ENCODE results near the gene ACTL8. TPM values are rescaled to one million over a fixed set of nuclear protein-coding genes. Genes with fewer than 3 reads are reported as not detected.

ACTL8 gene
- total RNA-seq, result not detected

- ATAC-seq, result no peak
- no peak for DNase-seq (ENCODE audit: low spot score)
- intact Hi-C loops (cut with DNase I), result loop anchor here (10.0 kb wide), 1 partner anchor 590 kb away; no protein-coding TSS in a partner anchor
These were observed at the start of gene ACTL8 for GRCh38 chr1:17755120-17755519. TSS of gene ACTL8 (plus strand) at chr1:17755333. CDS start at chr1:17823009, 67,676 bp downstream.

- intact Hi-C loops (cut with DNase I), result no loop called here
- ATAC-seq (no peak), DNase-seq (ENCODE audit: low spot score) (no peak)
These were observed 48.7 kb upstream of the ACTL8 start for GRCh38 chr1:17706445-17706844.

DNA sequence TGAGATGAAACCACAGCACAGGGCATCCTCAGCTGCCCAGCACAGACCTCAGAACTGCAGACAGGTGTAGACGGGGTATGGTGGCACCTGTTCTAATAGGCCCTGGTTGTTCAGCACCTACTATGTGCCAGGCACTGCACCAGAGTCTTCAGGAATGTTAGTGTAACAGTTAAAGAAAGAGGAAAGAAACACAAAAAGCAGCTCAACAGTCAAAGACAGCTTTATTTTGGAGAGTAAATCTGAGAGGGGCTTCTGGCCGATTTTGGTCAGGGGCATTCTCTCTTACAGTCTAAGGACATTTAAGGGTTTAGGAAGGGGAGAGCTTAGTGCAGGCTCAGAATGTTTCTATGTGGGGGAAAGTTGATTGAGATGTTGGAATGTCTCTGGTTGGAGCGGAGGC lies 45.2 kb upstream of the ACTL8 start:
- intact Hi-C loops (cut with DNase I), result no loop called here

GRCh38 chr1:17710889-17711576 lies 44.1 kb upstream of the ACTL8 start:
- intact Hi-C loops (cut with DNase I), result no loop called here
- DNase-seq (ENCODE audit: low spot score), result no peak
- ATAC-seq, result no peak

More for the DNA sequence above, 45.2 kb upstream of the ACTL8 start:
- DNase-seq (ENCODE audit: low spot score), result no peak
- ATAC-seq, result no peak

DNA sequence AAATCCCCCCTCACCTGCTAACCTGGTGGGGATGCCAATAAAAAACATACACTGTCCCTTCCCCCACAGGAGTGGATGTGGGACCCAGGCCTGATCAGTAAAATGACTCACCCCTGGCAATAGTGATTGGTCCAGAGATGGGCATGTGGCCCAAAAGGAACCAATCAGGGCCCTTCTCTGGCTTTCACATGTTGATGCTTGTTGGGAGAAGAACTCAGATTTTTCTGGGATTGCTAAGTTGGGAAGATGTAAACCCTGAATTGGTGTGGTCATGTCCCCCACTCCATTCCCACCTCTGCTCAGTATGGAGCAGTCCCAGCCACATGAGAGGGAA lies 43.6 kb upstream of the ACTL8 start:
- DNase-seq (ENCODE audit: low spot score) (no peak), ATAC-seq (no peak)

GRCh38 chr1:17711941-17712340 lies 43.2 kb upstream of the ACTL8 start:
- intact Hi-C loops (cut with DNase I), result no loop called here
- ATAC-seq (no peak), DNase-seq (ENCODE audit: low spot score) (no peak)

More for the DNA sequence above, 43.6 kb upstream of the ACTL8 start:
- intact Hi-C loops (cut with DNase I), result no loop called here

DNA sequence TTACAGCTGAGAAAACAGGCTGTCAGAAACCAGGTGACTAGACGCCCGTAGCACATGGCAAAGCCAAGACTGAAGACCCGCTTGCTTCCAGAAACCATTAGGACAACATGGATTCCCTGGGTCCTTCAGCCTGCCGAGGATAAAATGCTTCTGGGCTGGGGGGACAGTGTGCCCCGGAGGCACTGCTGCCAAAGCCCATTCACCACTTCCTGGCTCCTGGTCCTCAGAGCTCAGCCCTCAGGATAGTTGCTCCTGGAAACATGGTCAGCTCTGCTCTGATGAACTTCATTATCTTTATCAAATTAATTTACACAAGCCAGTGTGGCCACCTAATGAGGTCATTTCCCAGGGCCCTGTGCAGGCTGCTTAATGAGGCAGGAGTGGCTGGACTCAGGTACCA lies 41.1 kb upstream of the ACTL8 start:
- DNase-seq (ENCODE audit: low spot score) (no peak), ATAC-seq (no peak)
- intact Hi-C loops (cut with DNase I), result no loop called here

DNA sequence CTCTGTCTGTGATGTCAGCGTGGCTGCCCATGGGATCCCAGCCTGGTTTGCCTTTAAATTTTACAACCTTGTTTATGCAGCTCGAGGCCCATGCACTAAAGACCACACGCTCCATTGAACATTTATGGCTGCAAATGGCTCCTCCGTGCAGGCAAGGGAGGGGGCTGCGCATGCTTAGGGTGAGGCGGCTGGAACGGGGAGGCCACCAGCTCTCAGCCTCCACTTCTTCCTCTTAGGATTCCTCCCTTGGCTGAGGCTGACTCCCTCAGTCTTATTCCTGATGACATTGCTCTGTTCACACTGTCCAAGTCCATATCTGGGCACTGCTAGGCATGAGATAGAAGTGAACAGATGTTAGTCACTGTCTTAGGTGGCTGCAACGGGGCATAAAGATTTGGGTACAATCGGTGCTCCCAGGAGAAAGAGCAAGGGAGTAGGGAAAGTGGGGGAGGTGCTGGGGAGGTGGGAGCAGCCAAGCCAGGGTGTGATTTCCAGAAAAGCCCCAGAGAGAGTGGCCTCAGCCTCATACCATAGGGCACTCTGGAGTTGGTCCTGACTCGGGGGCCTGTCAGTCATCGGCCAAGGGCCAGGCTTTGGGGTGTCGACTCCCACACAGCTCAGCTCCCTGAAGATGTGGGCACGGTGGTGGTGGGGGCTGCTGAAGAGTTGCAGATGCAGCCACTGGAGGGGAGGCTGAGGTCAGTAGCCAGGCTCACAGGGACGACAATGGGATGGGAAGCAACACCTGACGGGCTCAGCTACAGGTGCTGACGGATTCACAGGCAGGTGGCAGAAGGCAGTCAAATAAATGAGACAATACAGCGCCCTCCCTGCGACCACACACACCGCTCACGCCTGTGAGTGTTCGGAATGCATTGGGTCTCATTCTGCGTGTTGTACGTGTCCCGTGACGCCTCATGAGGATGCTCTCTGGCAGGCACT lies 37.3 kb upstream of the ACTL8 start:
- DNase-seq (ENCODE audit: low spot score) (no peak), ATAC-seq (no peak)
- intact Hi-C loops (cut with DNase I), result no loop called here

DNA sequence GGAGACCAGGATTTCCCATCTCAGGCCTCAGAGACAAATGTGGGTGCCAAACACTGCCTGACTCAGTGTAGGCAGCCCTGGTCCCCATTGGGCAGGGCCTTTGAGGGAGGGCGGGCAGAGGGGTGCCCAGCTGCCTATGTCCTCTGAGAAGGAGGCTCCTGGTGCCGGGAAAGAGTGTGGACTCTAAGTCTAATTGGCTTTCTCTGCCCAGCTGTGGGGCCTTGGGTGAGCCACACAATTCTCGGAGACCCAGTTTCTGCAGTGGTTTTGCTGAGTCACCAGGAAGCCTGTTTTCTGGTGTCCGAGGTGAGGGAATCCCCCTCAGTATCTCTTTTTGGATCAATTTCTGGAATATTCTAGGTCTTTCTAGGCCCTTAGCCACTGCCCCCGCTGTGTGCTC lies 35.3 kb upstream of the ACTL8 start:
- intact Hi-C loops (cut with DNase I), result no loop called here
- ATAC-seq, result no peak
- DNase-seq (ENCODE audit: low spot score), result no peak

- ATAC-seq (no peak), DNase-seq (ENCODE audit: low spot score) (no peak)
- intact Hi-C loops (cut with DNase I), result no loop called here
These were observed 33.7 kb upstream of the ACTL8 start for GRCh38 chr1:17721444-17721843.

DNA sequence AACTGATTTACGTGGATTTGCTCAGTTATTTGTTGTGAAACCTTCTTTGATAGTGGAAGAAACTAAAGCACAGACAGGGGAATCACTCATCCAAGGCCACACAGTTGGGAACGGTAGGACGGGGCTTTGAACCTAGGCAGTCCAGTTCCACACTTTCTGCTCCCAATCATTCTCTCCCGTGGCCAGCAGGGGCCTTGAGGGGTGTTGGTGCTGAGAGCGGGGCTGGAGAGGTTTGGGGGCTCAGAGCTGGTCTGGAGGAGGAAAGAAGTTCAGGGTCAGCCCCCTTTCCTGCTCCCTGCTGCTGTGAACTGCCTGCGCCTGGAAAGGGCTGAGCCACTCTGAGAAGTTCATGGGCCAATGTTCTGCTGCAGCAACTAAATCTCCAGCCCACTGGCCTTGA lies 31.4 kb upstream of the ACTL8 start:
- intact Hi-C loops (cut with DNase I), result no loop called here
- DNase-seq (ENCODE audit: low spot score) (no peak), ATAC-seq (no peak)

DNA sequence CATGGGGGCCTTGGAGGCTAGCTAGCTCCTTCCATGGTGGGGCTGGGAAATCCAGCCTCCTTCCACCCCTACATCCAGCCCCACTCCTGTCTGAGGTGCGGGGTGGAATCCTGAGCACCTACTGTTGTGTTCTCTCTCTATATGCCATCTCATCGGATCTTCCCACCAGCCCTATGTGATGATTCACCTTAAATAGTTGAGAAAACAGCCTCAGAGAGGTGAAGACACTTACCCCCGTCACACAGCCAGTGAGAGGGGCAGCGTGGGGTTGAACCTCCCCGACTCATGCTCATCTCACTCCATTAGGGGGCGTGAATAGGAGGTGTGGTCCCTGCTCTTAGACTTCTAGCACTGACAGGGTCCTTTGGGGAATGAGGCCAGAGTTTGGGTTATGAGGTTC lies 31.0 kb upstream of the ACTL8 start:
- ATAC-seq, result no peak
- intact Hi-C loops (cut with DNase I), result no loop called here
- no peak for DNase-seq (ENCODE audit: low spot score)

- intact Hi-C loops (cut with DNase I), result no loop called here
- no peak for ATAC-seq
- no peak for DNase-seq (ENCODE audit: low spot score)
These were observed 29.9 kb upstream of the ACTL8 start for GRCh38 chr1:17725084-17725719.

DNA sequence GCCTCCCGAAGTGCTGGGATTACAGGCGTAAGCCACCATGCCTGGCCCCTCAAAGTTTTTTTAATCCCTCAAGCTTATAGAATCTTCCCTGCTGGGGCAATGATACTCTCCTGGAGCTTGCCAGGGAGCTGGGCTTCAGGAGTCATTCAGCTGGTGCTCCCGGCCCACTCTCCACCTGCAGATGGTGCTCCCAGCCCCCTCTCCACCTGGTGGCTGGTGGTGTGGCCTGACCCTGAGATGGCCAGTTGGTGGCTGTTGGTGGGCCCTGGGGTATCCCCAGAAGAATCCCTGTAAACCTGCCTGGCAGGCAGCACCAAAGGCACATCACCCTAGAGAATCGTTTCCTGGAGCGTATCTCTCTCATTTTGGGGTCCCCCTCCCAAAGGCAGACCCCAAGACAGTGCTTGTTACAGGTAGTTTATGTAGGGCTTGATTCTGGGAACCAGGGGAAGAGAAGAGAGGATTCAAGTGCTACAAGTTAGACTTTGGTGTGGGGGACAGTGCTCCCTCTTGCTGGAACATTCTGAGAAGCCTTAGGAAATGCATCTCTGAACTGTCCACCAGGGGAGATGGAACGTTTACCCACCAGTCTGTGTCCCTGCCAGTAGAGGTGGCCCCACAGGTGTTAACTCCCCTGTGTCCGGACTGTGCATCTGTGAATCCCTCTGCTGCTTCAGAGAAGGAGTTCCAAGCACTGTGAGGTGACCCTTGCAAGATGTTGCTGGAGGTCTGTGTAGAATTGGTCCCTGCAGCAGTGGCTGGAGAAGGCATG lies 29.1 kb upstream of the ACTL8 start:
- intact Hi-C loops (cut with DNase I), result no loop called here
- ATAC-seq, result no peak
- DNase-seq (ENCODE audit: low spot score), result no peak

DNA sequence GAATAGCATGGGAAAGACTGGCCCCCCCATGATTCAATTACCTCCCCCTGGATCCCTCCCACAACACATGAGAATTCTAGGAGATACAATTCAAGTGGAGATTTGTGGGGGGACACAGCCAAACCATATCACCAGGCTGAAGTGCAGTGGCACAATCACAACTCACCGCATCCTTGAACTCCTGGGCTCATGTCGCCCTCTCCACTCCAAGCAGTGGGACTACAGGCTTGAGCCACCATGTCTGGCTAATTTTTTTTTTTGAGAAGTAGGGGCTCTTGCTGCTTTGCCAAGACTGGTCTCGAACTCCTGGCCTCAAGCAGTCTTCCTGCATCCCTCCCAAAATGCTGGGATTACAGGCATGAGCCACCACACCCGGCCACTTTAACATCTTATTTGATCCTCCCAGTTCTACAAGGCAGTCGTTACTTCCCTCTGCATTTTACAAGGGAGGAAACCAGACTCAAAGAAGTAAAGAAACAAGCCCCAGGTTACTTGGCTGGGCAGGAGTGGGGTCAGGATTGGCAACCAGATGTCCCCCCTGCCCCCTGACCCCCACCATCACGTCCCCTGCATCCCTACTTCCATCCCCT lies 26.9 kb upstream of the ACTL8 start:
- ATAC-seq (no peak), DNase-seq (ENCODE audit: low spot score) (no peak)
- intact Hi-C loops (cut with DNase I), result no loop called here

- no peak for DNase-seq (ENCODE audit: low spot score)
- ATAC-seq, result no peak
- intact Hi-C loops (cut with DNase I), result no loop called here
These were observed 25.9 kb upstream of the ACTL8 start for GRCh38 chr1:17729248-17729647.

DNA sequence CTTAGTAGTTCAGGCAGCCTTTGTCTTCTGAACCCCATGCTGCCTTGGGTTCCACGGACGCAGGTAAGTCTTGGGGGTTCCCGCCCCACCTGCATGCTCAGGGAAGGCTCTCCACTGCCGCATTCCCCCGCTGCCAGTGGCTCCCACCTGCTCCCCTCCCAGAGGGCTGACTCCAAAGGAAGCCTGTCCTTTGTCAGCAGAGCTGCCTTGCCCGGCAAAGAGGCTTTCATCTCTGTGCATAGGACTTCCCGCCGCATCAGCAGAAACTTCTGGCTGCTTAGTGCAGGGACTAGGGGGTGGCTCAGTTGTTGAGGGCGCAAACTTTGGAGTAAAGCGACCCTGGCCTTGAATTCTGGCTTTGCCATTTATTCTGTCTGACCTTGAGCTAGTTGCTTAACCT lies 25.2 kb upstream of the ACTL8 start:
- intact Hi-C loops (cut with DNase I), result no loop called here
- DNase-seq (ENCODE audit: low spot score), result no peak
- no peak for ATAC-seq

DNA sequence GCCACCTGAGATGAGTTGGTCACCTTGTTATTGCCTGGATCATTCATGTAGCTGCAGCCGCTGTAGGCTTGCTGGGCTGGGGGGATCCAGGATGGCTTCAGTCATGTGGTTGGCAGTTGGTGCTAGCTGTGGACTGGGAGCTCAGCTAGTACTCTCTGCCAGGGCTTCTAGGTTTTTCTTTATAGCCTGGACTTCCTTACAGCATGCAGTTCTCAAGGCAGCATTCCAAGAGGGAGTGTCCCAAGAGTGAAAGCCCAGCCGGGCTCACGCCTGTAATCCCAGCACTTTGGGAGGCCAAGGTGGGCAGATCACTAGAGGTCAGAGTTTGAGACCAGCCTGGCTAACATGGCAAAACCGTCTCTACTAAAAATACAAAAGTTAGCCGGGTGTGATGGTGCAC lies 23.7 kb upstream of the ACTL8 start:
- ATAC-seq (no peak), DNase-seq (ENCODE audit: low spot score) (no peak)
- intact Hi-C loops (cut with DNase I), result no loop called here

- no peak for DNase-seq (ENCODE audit: low spot score)
- intact Hi-C loops (cut with DNase I), result no loop called here
- ATAC-seq, result no peak
These were observed 22.7 kb upstream of the ACTL8 start for GRCh38 chr1:17732475-17732874.

Data from sciatic nerve (tissue), 2 donors.